Raji (cell line): ENCODE measurements around the gene MT2A.

Source experiments
- POLR2A ChIP-seq: IDR thresholded peaks from 2 replicates; pipeline ENCODE4 v1.6.1; 2011; ENCODE audit warnings: low read depth, low read length, control low read depth; ENCODE audit not compliant: insufficient read depth

The MT2A gene

DNA sequence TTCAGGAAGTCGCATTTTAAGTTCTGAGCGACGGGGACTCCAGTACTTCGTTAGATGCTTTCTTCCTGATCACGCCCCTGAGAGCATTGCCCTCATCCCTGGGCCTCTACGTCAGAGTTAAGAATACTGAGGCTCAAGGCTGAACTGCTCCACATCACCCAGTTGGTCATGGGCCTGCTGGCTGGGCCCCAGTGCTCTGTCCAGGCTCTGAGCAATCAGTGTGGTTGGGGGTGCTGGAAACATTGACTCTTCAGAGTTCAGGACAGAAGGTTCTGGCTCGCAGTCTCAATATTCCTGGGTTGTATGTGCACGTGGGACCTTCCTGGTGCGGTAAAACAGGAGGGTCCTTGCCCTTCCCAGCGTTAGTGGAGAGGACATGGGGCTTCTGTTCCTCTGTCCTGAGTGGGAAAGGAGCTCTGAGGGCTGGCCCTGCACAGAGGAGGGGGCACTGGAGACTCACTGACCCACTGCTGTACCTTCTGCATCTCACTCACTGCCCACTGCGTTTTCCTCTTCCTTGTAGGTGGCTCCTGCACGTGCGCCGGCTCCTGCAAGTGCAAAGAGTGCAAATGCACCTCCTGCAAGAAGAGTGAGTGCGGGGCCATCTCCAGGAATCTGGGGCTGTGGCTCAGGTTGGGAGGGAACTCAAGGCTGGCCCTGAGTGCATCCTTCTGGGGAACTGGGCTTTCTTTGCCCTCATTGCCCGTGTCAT lies 17.7 kb downstream of the MT2A start:
- no peak for TF ChIP-seq POLR2A

DNA sequence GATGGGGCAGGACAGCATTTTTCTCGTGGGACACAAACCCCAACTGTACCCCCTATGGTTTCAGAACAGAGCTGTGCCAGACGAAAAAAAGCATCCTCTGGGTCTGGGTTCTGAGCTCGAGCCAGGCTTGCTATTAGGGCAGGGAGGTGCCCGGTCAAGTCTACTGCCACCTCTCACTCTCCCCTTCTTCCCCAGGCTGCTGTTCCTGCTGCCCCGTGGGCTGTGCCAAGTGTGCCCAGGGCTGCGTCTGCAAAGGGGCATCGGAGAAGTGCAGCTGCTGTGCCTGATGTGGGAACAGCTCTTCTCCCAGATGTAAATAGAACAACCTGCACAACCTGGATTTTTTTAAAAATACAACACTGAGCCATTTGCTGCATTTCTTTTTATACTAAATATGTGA lies 18.3 kb downstream of the MT2A start:
- no peak for TF ChIP-seq POLR2A

DNA sequence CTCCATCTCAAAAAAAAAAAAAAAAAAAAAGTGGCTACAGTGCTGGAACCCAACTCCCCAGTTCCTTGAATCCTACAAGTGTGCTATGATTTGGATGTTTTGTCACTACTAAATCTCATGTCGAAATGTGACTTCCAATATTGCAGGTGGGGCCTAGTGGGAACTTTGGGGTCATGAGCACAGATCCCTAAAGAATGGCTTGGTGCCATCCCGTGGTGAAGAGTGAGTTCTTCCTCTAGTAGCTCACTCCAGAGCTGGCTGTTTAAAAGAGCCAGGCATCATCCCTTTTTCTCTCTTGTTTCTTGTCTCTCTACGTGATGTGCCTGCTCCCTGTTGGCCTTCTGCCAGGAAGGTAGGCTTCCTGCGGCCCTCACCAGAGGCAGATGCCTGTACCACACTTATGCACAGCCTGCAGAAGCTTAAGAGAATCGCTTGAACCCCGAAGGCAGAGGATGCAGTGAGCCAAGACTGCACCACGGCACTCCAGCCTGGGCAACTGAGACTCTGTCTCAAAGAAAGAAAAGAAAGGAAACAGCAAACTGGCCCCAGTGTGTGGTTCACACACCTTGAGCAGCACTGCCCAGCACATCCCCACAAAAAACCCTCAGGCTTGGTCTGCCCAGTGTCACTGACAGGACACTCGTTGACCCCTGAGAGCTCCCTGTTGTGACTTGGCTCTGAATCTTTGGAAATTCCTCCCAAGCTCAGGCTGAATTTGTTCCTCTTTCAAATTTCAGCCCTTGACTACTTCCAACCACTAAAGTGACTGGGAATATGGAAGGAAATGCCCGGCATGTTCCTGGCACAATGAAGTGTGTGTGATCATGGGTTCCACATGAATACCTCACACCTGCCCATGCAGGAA lies 20.3 kb downstream of the MT2A start:
- no peak for TF ChIP-seq POLR2A

DNA sequence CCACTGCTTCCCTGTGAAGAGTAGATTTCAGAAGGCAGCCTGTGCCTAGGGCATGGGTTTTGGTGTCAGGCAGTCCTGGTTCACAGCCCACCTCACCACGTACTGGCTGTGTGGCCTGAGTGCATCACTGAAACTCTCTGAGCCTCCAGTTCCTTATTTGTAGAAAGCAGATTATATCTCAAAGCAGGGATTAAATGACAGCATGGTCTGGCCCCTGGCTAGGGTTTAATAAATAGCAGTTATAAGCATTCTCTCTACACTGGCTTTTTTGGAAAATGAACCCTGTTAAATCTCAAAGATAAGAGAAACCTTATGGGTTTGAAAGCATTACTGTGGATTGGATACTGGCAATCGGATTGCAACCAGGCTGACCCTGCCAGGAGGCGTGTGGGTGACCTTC lies 21.1 kb downstream of the MT2A start:
- no peak for TF ChIP-seq POLR2A

DNA sequence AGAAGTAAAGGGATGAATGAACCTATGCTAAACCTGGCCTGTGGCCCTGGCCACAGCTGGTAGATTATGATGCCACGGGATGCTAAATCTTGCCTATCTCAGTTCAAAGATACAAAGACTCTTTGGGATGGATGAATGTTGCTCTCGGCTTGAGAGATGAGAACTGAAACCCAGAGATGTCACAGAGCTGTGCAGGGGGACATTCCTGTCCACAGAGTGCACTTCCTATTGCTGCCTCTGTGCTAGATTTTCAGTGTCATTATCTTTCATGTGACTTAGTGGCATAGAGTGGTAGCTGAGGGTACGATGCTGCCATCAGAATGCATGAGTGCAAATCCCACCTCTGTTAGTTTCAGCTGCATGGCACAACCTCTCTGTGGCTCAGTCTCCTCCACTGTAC lies 21.8 kb downstream of the MT2A start:
- no peak for TF ChIP-seq POLR2A

DNA sequence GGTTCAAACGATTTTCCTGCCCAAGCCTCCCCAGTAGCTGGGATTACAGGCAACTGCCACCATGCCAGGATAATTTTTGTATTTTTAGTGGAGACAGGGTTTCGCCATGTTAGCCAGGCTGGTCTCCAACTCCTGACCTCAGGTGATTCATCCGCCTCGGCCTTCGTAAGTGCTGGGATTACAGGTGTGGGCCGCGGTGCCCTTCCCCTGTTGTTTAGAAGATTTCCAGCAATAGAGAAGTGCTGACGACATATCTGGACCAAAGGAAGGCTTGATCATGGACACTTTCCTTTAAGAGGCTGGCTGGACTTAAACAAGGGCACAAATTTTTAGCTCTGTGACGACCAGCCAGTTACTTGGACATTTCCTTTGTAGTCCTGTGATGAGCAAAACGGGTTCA lies 22.8 kb downstream of the MT2A start:
- no peak for TF ChIP-seq POLR2A

DNA sequence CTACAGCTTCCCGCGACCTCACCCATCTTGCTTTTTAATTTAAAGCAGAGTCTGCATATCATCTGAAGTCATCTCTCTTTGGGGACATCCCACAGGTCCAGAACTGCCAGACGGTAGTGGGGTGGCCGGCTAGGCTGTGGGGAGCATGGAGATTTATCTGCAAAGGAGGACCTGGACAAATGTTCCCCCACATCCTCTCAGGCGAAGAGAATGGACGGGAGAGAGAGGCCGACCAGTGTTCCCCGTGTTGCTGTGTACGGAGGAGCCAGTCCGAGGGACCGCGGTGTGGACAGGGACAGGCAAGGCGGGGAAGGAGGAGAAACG lies 23.4 kb downstream of the MT2A start:
- TF ChIP-seq POLR2A, result no peak

DNA sequence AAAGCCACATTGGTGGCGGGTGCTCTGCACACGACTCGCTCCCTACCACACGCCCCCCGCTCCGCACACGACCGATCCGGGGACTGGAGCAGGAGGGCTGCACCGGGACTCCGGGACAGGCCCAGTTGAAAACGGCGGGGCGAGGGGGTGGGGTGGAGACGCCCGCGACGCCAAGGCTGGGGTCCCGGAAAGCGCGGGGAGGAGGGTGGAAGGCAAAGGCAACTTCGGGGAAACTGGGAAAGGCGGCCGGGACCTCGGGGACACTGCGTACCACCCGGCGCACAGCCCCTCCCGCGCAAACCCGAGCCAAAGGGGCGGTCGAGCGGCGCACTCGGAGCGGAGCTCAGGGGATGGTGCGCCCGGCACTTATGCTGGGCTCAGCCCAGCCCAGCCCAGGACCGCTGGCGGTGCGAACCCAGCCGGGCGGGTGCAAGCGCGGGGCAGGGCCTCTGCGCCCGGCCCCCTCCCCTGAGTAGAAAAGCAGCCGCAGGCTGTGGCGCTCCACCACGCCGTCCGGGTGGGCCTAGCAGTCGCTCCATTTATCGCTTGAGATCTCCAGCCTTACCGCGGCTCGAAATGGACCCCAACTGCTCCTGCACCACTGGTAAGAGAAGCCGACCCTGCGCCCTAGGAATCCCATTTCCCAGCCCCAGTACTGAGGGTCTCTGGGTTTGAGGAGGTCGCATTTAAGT lies 23.9 kb downstream of the MT2A start, which contains the start of gene MT1M:
MT1M (plus strand) TSS at position 504 of the 692 bp plus-strand sequence; CDS start at position 577, 73 bp downstream.
- TF ChIP-seq POLR2A, result no peak

DNA sequence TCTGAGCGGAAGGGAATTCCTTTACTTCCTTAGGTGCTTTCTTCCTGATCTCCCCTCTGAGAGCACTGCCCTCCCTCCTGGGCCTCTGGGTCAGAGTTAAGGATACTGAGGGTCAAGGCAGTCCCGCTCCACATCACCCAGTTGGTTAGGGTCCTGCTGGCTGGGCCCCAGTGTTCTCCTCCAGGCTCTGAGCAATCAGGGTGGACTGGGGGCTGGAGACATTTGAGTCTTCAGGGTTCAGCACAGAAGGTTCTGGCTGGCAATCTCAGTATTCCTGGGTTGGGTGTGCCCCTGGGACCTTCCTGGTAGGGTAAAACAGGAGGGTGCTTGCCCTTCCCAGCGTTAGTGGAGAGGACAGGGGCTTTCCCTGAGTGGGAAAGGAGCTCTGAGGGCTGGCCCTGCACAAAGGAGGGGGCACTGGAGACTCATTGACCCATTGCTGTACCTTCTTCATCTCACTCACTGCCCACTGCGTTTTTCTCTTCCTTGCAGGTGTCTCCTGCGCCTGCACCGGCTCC lies 24.5 kb downstream of the MT2A start:
- no peak for TF ChIP-seq POLR2A

DNA sequence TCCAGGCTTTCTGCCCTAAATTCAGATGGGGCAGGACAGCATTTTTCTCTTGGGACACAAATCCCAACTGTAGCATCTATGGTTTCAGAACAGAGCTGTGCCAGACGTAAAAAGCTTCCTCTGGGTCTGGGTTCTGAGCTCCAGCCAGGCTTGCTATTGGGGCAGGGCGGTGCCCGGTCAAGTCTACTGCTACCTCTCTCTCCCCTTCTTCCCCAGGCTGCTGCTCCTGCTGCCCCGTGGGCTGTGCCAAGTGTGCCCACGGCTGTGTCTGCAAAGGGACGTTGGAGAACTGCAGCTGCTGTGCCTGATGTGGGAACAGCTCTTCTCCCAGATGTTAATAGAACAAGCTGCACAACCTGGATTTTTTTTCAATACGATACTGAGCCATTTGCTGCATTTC lies 25.2 kb downstream of the MT2A start:
- no peak for TF ChIP-seq POLR2A

DNA sequence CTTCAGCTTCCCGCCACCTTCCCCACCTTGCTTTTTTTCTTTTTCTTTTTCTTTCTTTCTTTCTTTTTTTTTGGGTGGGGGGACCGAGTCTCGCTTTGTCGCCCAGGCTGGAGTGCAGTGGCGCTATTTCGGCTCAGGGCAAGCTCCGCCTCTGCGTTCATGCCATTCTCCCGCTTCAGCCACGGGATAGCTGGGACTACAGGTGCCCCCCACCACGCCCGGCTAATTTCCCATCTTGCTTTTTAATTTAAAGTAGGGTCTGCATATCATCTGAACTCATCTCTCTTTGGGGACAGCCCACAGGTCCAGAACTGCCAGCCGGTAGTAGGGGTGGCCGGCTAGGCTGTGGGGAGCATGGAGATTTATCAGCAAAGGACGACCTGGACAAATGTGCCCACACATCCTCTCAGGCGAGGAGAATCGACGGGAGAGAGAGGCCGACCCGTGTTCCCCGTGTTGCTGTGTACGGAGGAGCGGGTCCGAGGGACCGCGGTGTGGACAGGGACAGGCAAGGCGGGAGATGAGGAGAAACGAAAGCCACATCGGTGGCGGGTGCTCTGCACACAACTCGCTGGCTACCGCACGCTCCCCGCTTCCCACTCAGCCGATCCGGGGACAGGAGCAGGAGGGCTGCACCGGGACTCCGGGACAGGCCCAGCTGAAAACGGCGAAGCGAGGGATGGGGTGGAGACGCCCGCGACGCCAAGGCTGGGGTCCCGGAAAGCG lies 26.5 kb downstream of the MT2A start:
- no peak for TF ChIP-seq POLR2A

DNA sequence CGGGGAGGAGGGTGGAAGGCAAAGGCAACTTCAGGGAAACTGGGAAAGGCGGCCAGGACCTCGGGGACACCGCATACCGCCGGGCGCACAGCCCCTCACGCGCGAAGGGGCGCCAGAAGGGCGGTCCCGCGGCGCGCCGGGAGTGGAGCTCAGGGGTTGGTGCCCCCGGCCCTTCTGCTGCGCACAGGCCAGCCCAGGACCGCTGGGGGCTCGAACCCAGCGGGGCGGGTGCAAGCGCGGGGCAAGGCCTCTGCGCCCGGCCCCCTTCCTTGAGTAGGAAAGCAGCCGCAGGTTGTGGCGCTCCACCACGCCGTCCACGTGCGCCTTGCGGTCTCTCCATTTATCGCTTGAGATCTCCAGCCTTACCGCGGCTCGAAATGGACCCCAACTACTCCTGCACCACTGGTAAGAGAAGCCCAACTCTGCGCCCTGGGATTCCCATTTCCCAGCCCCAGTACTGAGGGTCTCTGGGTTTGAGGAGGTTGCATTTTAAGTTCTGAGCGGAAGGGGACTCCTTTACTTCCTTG lies 27.1 kb downstream of the MT2A start:
- TF ChIP-seq POLR2A, result no peak

DNA sequence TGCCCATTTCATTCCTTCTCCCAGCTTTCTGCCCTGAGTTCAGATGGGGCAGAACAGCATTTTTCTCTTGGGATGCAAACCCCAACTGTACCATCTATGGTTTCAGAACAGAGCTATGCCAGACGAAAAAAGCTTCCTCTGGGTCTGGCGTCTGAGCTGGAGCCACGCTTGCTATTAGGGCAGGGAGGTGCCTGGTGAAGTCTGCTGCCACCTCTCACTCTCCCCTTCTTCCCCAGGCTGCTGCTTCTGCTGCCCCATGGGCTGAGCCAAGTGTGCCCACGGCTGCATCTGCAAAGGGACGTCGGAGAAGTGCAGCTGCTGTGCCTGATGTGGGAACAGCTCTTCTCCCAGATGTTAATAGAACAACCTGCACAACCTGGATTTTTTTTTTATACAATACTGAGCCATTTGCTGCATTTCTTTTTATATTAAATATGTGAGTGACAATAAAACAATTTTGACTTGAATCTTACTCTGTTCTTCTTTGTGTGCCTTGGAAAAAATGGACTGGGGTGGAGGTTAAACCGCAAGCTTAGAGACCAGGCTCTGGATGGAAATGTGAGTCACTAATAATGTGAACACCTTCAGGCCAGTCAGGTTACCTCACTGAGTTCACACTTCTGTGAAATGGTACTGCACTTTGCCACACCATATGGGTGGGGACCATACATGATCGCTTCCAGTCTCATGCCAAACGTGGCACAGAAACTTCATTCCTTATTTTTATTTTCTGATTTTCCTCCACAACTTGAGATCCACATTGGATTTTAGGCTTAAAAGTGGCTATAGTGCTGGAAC lies 28.4 kb downstream of the MT2A start:
- no peak for TF ChIP-seq POLR2A
